Gastrocnemius medialis (tissue), 4 donors: ENCODE measurements around the gene MACROD2.

ENCODE experiments used
- CTCF ChIP-seq, 5 experiments: fragments of 450-650 bp in 3 of 5; fragments of 200-600 bp in 2 of 5; sonication (generic) in 2 of 5; IDR thresholded peaks in 4 of 5; conservative IDR thresholded peaks in 1 of 5; 1 replicate in 4 of 5; 2 replicates in 1 of 5; pipeline ENCODE4 v1.5.1; 2016 to 2019; ENCODE audit warnings: antibody characterized with exemption in 5 of 5, mild to moderate bottlenecking in 3 of 5, moderate library complexity in 3 of 5
- POLR2A ChIP-seq, 2 donors: fragments of 450-650 bp; IDR thresholded peaks; one replicate each; pipeline ENCODE4 v1.6.1; 2017; ENCODE audit warnings: antibody characterized with exemption in 2 of 2, mild to moderate bottlenecking in 2 of 2, moderate library complexity in 2 of 2

GRCh38 chr20:15942130-15942529 lies 1946.8 kb downstream of the MACROD2 start:
- no peak for TF ChIP-seq CTCF (IDR thresholded peaks at IDR 0.05 in 4 of 5, conservative IDR thresholded peaks at IDR 0.05 in 1 of 5)
- TF ChIP-seq POLR2A (IDR thresholded peaks at IDR 0.05) = no peak
